Measurements from ENCODE around the gene TTC7B. TPM values are rescaled to one million over a fixed set of nuclear protein-coding genes. Genes with fewer than 3 reads are reported as not detected.

Gene TTC7B
- total RNA-seq, 1 donor from 2014 or later: 40.3 TPM

GRCh38 chr14:90669731-90670130, 146.5 kb downstream of the TTC7B start:
- no peak for DNase-seq (ENCODE audit: low spot score)
- Mint-ChIP-seq H3K27ac (ENCODE audit: unreplicated experiment) (no peak overlapping the region), H3K4me1 (ENCODE audit: low read depth) (peaks cover 3% of the 10 kb centered on the region), H3K4me3 (ENCODE audit: unreplicated experiment) (no peak overlapping the region), H3K9me3 (ENCODE audit: low read depth) (peaks cover 11% of the 10 kb centered on the region), H3K36me3 (ENCODE audit: low read depth) (peaks cover 16% of the 10 kb centered on the region), H3K27me3 (ENCODE audit: low read depth) (no peaks in the 10 kb centered on the region)
- TF ChIP-seq CTCF (IDR thresholded peaks at IDR 0.05): no peak

GRCh38 chr14:90666571-90666970, 149.7 kb downstream of the TTC7B start:
- Mint-ChIP-seq H3K4me1 (ENCODE audit: low read depth) (no peaks in the 10 kb centered on the region), H3K9me3 (ENCODE audit: low read depth) (peaks cover 11% of the 10 kb centered on the region), H3K4me3 (ENCODE audit: unreplicated experiment) (no peak overlapping the region), H3K27me3 (ENCODE audit: low read depth) (no peaks in the 10 kb centered on the region), H3K36me3 (ENCODE audit: low read depth) (peaks cover 6% of the 10 kb centered on the region), H3K27ac (ENCODE audit: unreplicated experiment) (no peak overlapping the region)
- no peak for TF ChIP-seq CTCF (IDR thresholded peaks at IDR 0.05)
- DNase-seq (ENCODE audit: low spot score): no peak

- Mint-ChIP-seq H3K27ac (ENCODE audit: unreplicated experiment) (no peak overlapping the region), H3K27me3 (ENCODE audit: low read depth) (no peaks in the 10 kb centered on the region), H3K4me1 (ENCODE audit: low read depth) (peaks cover 3% of the 10 kb centered on the region), H3K9me3 (ENCODE audit: low read depth) (peaks cover 11% of the 10 kb centered on the region), H3K4me3 (ENCODE audit: unreplicated experiment) (no peak overlapping the region), H3K36me3 (ENCODE audit: low read depth) (peaks cover 6% of the 10 kb centered on the region)
- no peak for DNase-seq (ENCODE audit: low spot score)
- no peak for TF ChIP-seq CTCF (IDR thresholded peaks at IDR 0.05)
These were observed 150.8 kb downstream of the TTC7B start for GRCh38 chr14:90665321-90666000.

- Mint-ChIP-seq H3K36me3 (ENCODE audit: low read depth) (peaks cover 3% of the 10 kb centered on the region), H3K9me3 (ENCODE audit: low read depth) (peaks cover 7% of the 10 kb centered on the region), H3K27me3 (ENCODE audit: low read depth) (no peaks in the 10 kb centered on the region), H3K27ac (ENCODE audit: unreplicated experiment) (no peak overlapping the region), H3K4me3 (ENCODE audit: unreplicated experiment) (no peak overlapping the region), H3K4me1 (ENCODE audit: low read depth) (peaks cover 3% of the 10 kb centered on the region)
- no peak for DNase-seq (ENCODE audit: low spot score)
- TF ChIP-seq CTCF (IDR thresholded peaks at IDR 0.05): no peak
These were observed 151.3 kb downstream of the TTC7B start for GRCh38 chr14:90664911-90665310.

GRCh38 chr14:90663680-90664079, 152.6 kb downstream of the TTC7B start:
- Mint-ChIP-seq H3K4me1 (ENCODE audit: low read depth) (peaks cover 3% of the 10 kb centered on the region), H3K36me3 (ENCODE audit: low read depth) (peaks cover 12% of the 10 kb centered on the region), H3K9me3 (ENCODE audit: low read depth) (no peaks in the 10 kb centered on the region), H3K4me3 (ENCODE audit: unreplicated experiment) (no peak overlapping the region), H3K27me3 (ENCODE audit: low read depth) (no peaks in the 10 kb centered on the region), H3K27ac (ENCODE audit: unreplicated experiment) (no peak overlapping the region)
- no peak for TF ChIP-seq CTCF (IDR thresholded peaks at IDR 0.05)
- no peak for DNase-seq (ENCODE audit: low spot score)
